H1 (cell line): ENCODE data around the gene SNX32. TPM values are rescaled to one million over a fixed set of nuclear protein-coding genes. Genes with fewer than 3 reads are reported as not detected.

ENCODE experiments used
- CTCF ChIA-PET: fragments of 300-600 bp; sonication (Branson Sonifier 250); formaldehyde crosslinking; loops from one replicate; lab custom pipeline; 2021; ENCODE audit not compliant: partially characterized antibody; lab: Charles Lee
- POLR2A ChIA-PET: fragments of 300-600 bp; sonication (Branson Sonifier 250); formaldehyde crosslinking; loops from one replicate; lab custom pipeline; 2021; ENCODE audit warnings: inconsistent platforms; ENCODE audit not compliant: partially characterized antibody; lab: Charles Lee
- DNase-seq, 2 experiments: peaks; one replicate each; pipeline versions ENCODE4 v3.0.0 to v3.0.0-alpha.2; 2010 to 2022; ENCODE audit warnings: low spot score in 2 of 2, low read depth in 1 of 2, mixed read lengths in 1 of 2
- FAIRE-seq: peaks from 2 replicates; lab custom pipeline; 2011; peaks lifted over from hg19 to GRCh38; lab: Jason Lieb, UNC
- H2AFZ ChIP-seq: 2 replicates; pipeline ENCODE4 v1.8.1; 2012; ENCODE audit warnings: low read length, inconsistent platforms
- H2AK5ac ChIP-seq: 2 replicates; pipeline ENCODE4 v1.6.1; 2013; ENCODE audit warnings: low read depth, low read length
- H2BK120ac ChIP-seq: replicated peaks from 2 replicates; pipeline ENCODE3; 2013; ENCODE audit warnings: low read depth, low read length, inconsistent platforms
- H2BK12ac ChIP-seq: 2 replicates; pipeline ENCODE4 v1.6.1; 2013; ENCODE audit warnings: low read depth, low read length
- H2BK15ac ChIP-seq: 2 replicates; pipeline ENCODE4 v1.6.1; 2013; ENCODE audit warnings: low read length
- H2BK20ac ChIP-seq: 2 replicates; pipeline ENCODE4 v1.6.1; 2013; ENCODE audit warnings: low read length
- H2BK5ac ChIP-seq: 2 replicates; pipeline ENCODE4 v1.6.1; 2013; ENCODE audit warnings: low read depth, low read length
- H3K14ac ChIP-seq: 2 replicates; pipeline ENCODE4 v1.6.1; 2013; ENCODE audit warnings: inconsistent platforms; ENCODE audit not compliant: insufficient read length
- H3K18ac ChIP-seq: 2 replicates; pipeline ENCODE4 v1.6.1; 2013; ENCODE audit warnings: low read length; ENCODE audit errors: extremely low read depth
- H3K23ac ChIP-seq: 2 replicates; pipeline ENCODE4 v1.6.1; 2013; ENCODE audit warnings: inconsistent platforms; ENCODE audit not compliant: insufficient read length
- H3K23me2 ChIP-seq: 2 replicates; pipeline ENCODE4 v1.6.1; 2013; ENCODE audit warnings: low read depth, low read length
- H3K27ac ChIP-seq: 2 replicates; pipeline ENCODE4 v1.6.1; 2011; ENCODE audit warnings: low read depth, low read length, inconsistent platforms
- H3K27me3 ChIP-seq, 4 experiments: replicated peaks in 1 of 4; 1 replicate in 1 of 4; 2 replicates in 3 of 4; pipeline versions ENCODE4 v1.6.1 to v1.8.1; 2011 to 2013; ENCODE audit warnings: low read length in 3 of 4, mild to moderate bottlenecking in 3 of 4, inconsistent platforms in 2 of 4, mixed read lengths in 2 of 4, moderate library complexity in 1 of 4; ENCODE audit not compliant: control insufficient read depth in 3 of 4, insufficient read depth in 3 of 4; ENCODE audit errors: extremely low read depth in 1 of 4
- H3K36me3 ChIP-seq, 4 experiments: 2 replicates each; pipeline versions ENCODE4 v1.6.1 to v1.8.1; 2011 to 2013; ENCODE audit warnings: mild to moderate bottlenecking in 4 of 4, low read length in 3 of 4, moderate library complexity in 2 of 4, control low read depth in 1 of 4, inconsistent platforms in 1 of 4; ENCODE audit not compliant: insufficient read depth in 4 of 4, control insufficient read depth in 2 of 4
- H3K4ac ChIP-seq: replicated peaks from 2 replicates; pipeline ENCODE3; 2013; ENCODE audit warnings: low read length, low read depth, mixed read lengths, inconsistent platforms; ENCODE audit not compliant: insufficient read length
- H3K4me1 ChIP-seq, 4 experiments: replicated peaks in 1 of 4; 1 replicate in 1 of 4; 2 replicates in 3 of 4; pipeline versions ENCODE4 v1.6.1 to v1.8.1; 2011 to 2013; ENCODE audit warnings: low read length in 3 of 4, inconsistent platforms in 2 of 4, mixed read lengths in 1 of 4; ENCODE audit not compliant: insufficient read depth in 4 of 4, control insufficient read depth in 3 of 4
- H3K4me2 ChIP-seq, 2 experiments: 2 replicates each; pipeline versions ENCODE4 v1.6.1 to v1.8.1; 2011 to 2013; ENCODE audit warnings: low read depth in 2 of 2, low read length in 2 of 2, control low read depth in 1 of 2, inconsistent platforms in 1 of 2, mild to moderate bottlenecking in 1 of 2; ENCODE audit not compliant: insufficient read depth in 1 of 2
- H3K4me3 ChIP-seq, 4 experiments: fragments of 200-600, 300-600 bp in 1 of 4; sonication (generic), shearing (Covaris generic), sonication (Bioruptor Twin) in 1 of 4; 2 replicates each; pipeline versions ENCODE4 v1.5.1 to v1.8.1; 2011 to 2016; ENCODE audit warnings: low read length in 4 of 4, low read depth in 3 of 4, control low read depth in 2 of 4, inconsistent platforms in 2 of 4, mild to moderate bottlenecking in 2 of 4, mixed read lengths in 1 of 4, moderate library complexity in 1 of 4; ENCODE audit not compliant: insufficient read depth in 2 of 4; ENCODE audit errors: extremely low read depth in 1 of 4
- H3K56ac ChIP-seq: replicated peaks from 2 replicates; pipeline ENCODE3; 2013; ENCODE audit warnings: low read depth, mild to moderate bottlenecking, mixed read lengths, low read length, inconsistent platforms; ENCODE audit not compliant: insufficient read length
- H3K79me1 ChIP-seq: 2 replicates; pipeline ENCODE4 v1.6.1; 2013; ENCODE audit warnings: low read depth, low read length, control low read depth
- H3K79me2 ChIP-seq, 2 experiments: 2 replicates each; pipeline versions ENCODE4 v1.6.1 to v1.8.1; 2012 to 2013; ENCODE audit warnings: low read length in 2 of 2, mild to moderate bottlenecking in 2 of 2, inconsistent platforms in 1 of 2; ENCODE audit not compliant: insufficient read depth in 2 of 2, control insufficient read depth in 1 of 2
- H3K9ac ChIP-seq, 4 experiments: replicated peaks in 1 of 4; 1 replicate in 1 of 4; 2 replicates in 3 of 4; pipeline versions ENCODE4 v1.6.1 to v1.8.1; 2011 to 2013; ENCODE audit warnings: low read depth in 3 of 4, low read length in 3 of 4, control low read depth in 2 of 4, mild to moderate bottlenecking in 2 of 4, moderate library complexity in 2 of 4, inconsistent platforms in 1 of 4; ENCODE audit errors: extremely low read depth in 1 of 4
- H3K9me3 ChIP-seq, 2 experiments: 2 replicates each; pipeline versions ENCODE4 v1.6.1 to v1.8.1; 2012 to 2013; ENCODE audit warnings: mild to moderate bottlenecking in 2 of 2, moderate library complexity in 2 of 2, control low read depth in 1 of 2, inconsistent platforms in 1 of 2, low read depth in 1 of 2, low read length in 1 of 2, mixed read lengths in 1 of 2; ENCODE audit not compliant: insufficient read depth in 2 of 2
- H4K20me1 ChIP-seq, 2 experiments: replicated peaks in 1 of 2; 2 replicates each; pipeline versions ENCODE3 to v1.8.1; 2011 to 2013; ENCODE audit warnings: inconsistent platforms in 2 of 2, low read length in 2 of 2, mild to moderate bottlenecking in 1 of 2; ENCODE audit not compliant: insufficient read depth in 2 of 2, control insufficient read depth in 1 of 2
- H4K5ac ChIP-seq: 2 replicates; pipeline ENCODE4 v1.6.1; 2013; ENCODE audit warnings: low read length, low read depth, mixed read lengths, inconsistent platforms; ENCODE audit not compliant: insufficient read length
- H4K8ac ChIP-seq: 2 replicates; pipeline ENCODE4 v1.8.0; 2013; ENCODE audit warnings: mild to moderate bottlenecking, moderate library complexity, low read length, inconsistent platforms; ENCODE audit not compliant: insufficient read depth; ENCODE audit errors: extremely low read depth
- H4K91ac ChIP-seq: replicated peaks from 2 replicates; pipeline ENCODE3; 2013; ENCODE audit warnings: low read length, mixed read lengths, inconsistent platforms; ENCODE audit not compliant: insufficient read length
- CEBPB ChIP-seq: IDR thresholded peaks from 2 replicates; pipeline ENCODE4 v1.6.1; 2012; ENCODE audit warnings: low read depth, low read length
- CHD2 ChIP-seq: IDR thresholded peaks from 2 replicates; pipeline ENCODE4 v1.6.1; 2012; ENCODE audit warnings: low read length, improper control_type of control experiment
- CTBP2 ChIP-seq: IDR thresholded peaks from 2 replicates; pipeline ENCODE4 v1.7.0; 2011; ENCODE audit warnings: borderline replicate concordance, mild to moderate bottlenecking, moderate library complexity, mixed read lengths, low read length; ENCODE audit not compliant: insufficient read depth, insufficient read length
- GTF2F1 ChIP-seq: IDR thresholded peaks from 2 replicates; pipeline ENCODE4 v1.6.1; 2012; ENCODE audit warnings: low read depth, low read length, improper control_type of control experiment, borderline replicate concordance
- JUN ChIP-seq: IDR thresholded peaks from 2 replicates; pipeline ENCODE4 v1.6.1; 2011; ENCODE audit warnings: low read depth, mild to moderate bottlenecking, improper control_type of control experiment, low read length
- KDM4A ChIP-seq: IDR thresholded peaks from one replicate; pipeline ENCODE4 v1.7.1; 2012; ENCODE audit warnings: low read depth, mild to moderate bottlenecking, moderate library complexity, low read length, inconsistent platforms; ENCODE audit not compliant: severe bottlenecking
- MAX ChIP-seq: IDR thresholded peaks from 2 replicates; pipeline ENCODE4 v1.6.1; 2012; ENCODE audit warnings: inconsistent platforms
- POLR2A ChIP-seq, 2 experiments: IDR thresholded peaks; 1 replicate in 1 of 2; 2 replicates in 1 of 2; pipeline ENCODE4 v1.6.1; 2011; ENCODE audit warnings: low read depth in 2 of 2, low read length in 2 of 2, mild to moderate bottlenecking in 2 of 2; ENCODE audit errors: control extremely low read depth in 1 of 2
- POLR2AphosphoS5 ChIP-seq: IDR thresholded peaks from 2 replicates; pipeline ENCODE4 v1.6.1; 2011; ENCODE audit warnings: low read depth, low read length
- RAD21 ChIP-seq, 2 experiments: IDR thresholded peaks in 1 of 2; conservative IDR thresholded peaks in 1 of 2; 2 replicates each; pipeline ENCODE4 v1.6.1; 2011; ENCODE audit warnings: low read depth in 2 of 2, low read length in 2 of 2, improper control_type of control experiment in 1 of 2, inconsistent platforms in 1 of 2, mild to moderate bottlenecking in 1 of 2, moderate library complexity in 1 of 2
- SAP30 ChIP-seq: fragments of 300-600 bp; sonication (generic); IDR thresholded peaks from 2 replicates; pipeline ENCODE4 v1.7.1; 2012; ENCODE audit warnings: low read length, moderate library complexity, mild to moderate bottlenecking, inconsistent platforms; ENCODE audit not compliant: insufficient read depth, insufficient replicate concordance
- WGBS, 2 experiments: shearing (Covaris generic) in 1 of 2; methylation state at CpG; one replicate each; pipeline versions ENCODE4 v1.1.6 to v1.1.7; 2013 to 2015; ENCODE audit warnings: low lambda C conversion rate in 2 of 2, mixed read lengths in 2 of 2, inconsistent platforms in 1 of 2, low coverage in 1 of 2, missing lambda C conversion rate in 1 of 2; ENCODE audit not compliant: insufficient replicate concordance in 2 of 2, insufficient coverage in 1 of 2, insufficient read length in 1 of 2; ENCODE audit errors: extremely low coverage in 1 of 2, missing lambda C conversion rate in 1 of 2; 5-methylcytosine and 5-hydroxymethylcytosine counted together
- polyA plus RNA-seq, 7 experiments: library from polyadenylated mRNA; depleted of rRNA in 3 of 7; stranded (reverse) in 5 of 7; unstranded in 2 of 7; fragments of >200 nt in 5 of 7; fragments of 200-250 nt in 2 of 7; gene quantifications; 1 replicate in 5 of 7; 2 replicates in 1 of 7; 4 replicates in 1 of 7; pipeline versions ENCODE4 v1.2.1 to v1.2.3, GENCODE V29; 2011 to 2013; ENCODE audit warnings: missing spikeins in 2 of 7, mixed read lengths in 2 of 7
- total RNA-seq: library from RNA; stranded (reverse); fragmentation: NEBNext Ultra II Directional; extraction: Animal tissue kit (Norgen Biotek cat#: 25700); gene quantifications from 2 replicates; pipeline ENCODE4 v1.2.1, GENCODE V29; 2021

SNX32 gene
- total and polyA plus RNA-seq, 2 of the 8 experiments (the other 6 are each of a cell fraction or from before 2014, with no cell fraction given): 0.76 to 2.2 TPM

- H2AFZ ChIP-seq: no peak overlapping the region
- peak overlapping the region; percentile 46 to 97 (median 94) for H3K9ac ChIP-seq
- peak overlapping the region; percentile 83; the same call in 1 of the 2 replicates for H2BK20ac ChIP-seq
- no peaks in the 10 kb centered on the region for H3K27me3 ChIP-seq
- H4K20me1 ChIP-seq: peaks cover 16 to 18% of the 10 kb centered on the region in 2 experiments
- DNase-seq (no peak), FAIRE-seq (no peak)
- H3K9me3 ChIP-seq: no peaks in the 10 kb centered on the region
- peak overlapping the region; percentile 91 for H3K4ac ChIP-seq
- CTCF ChIA-PET: interaction anchor here (0.5 to 9.9 kb wide), 41 partner anchors 10 to 442 kb away, joined by 3 to 191 read pairs (median 4); partner anchors contain the start of genes BANF1, CCDC85B, CTSW and FIBP
- peak overlapping the region; percentile 62 for H3K56ac ChIP-seq
- H3K23ac ChIP-seq: no peak overlapping the region
- TF ChIP-seq KDM4A (peak; percentile 20), CEBPB (no peak), SAP30 (peak; percentile 25), POLR2AphosphoS5 (peak; percentile 71; the same call in 1 of the 2 replicates), CHD2 (0 out of 2 replicates have a peak, but pooled peaks have one; percentile 39), JUN (no peak), CTBP2 (no peak), POLR2A (IDR thresholded peaks at IDR 0.05; ENCODE audit: control extremely low read depth in 1 of 2, low read depth in 2 of 2, low read length in 2 of 2) (0 out of 3 replicates have a peak, but pooled peaks of 1 of the 2 experiments have one; percentile 66), GTF2F1 (no peak), MAX (peak; percentile 6; the same call in 1 of the 2 replicates), RAD21 (IDR thresholded peaks at IDR 0.05 in 1 of 2, conservative IDR thresholded peaks at IDR 0.05 in 1 of 2; ENCODE audit: low read depth in 2 of 2, low read length in 2 of 2) (no peak)
- peaks cover 19% of the 10 kb centered on the region for H3K23me2 ChIP-seq
- H3K4me2 ChIP-seq: peak overlapping the region; percentile 95 to 97
- H3K18ac ChIP-seq: peak overlapping the region; percentile 99
- H2AK5ac ChIP-seq: peak overlapping the region; percentile 84
- H3K4me3 ChIP-seq: peak overlapping the region; percentile 75 to 95 (median 82)
- peak overlapping the region; percentile 97; the same call in 1 of the 2 replicates for H4K8ac ChIP-seq
- peaks cover 15 to 31% of the 10 kb centered on the region in 2 experiments for H3K79me2 ChIP-seq
- peak overlapping the region; percentile 99 for H2BK12ac ChIP-seq
- peak overlapping the region; percentile 96 for H3K27ac ChIP-seq
- H2BK15ac ChIP-seq: peak overlapping the region; percentile 98; the same call in 1 of the 2 replicates
- H4K91ac ChIP-seq: peak overlapping the region; percentile 96
- POLR2A ChIA-PET: interaction anchor here (0.6 to 39.7 kb wide), 43 partner anchors 4 to 279 kb away, joined by 3 to 1071 read pairs (median 4); partner anchors contain the start of genes AP5B1, BANF1, C11orf68 and CCDC85B
- H3K4me1 ChIP-seq: peaks cover 0 to 15% (median 6%) of the 10 kb centered on the region in 4 experiments; a peak in 5 of 7 replicates
- H2BK5ac ChIP-seq: peak overlapping the region; percentile 98
- peaks cover 13% of the 10 kb centered on the region for H3K79me1 ChIP-seq
- peak overlapping the region; percentile 65 for H2BK120ac ChIP-seq
- H4K5ac ChIP-seq: peak overlapping the region; percentile 52
- WGBS, 2 experiments: 8% methylated on average over 16 of the region's 16 CpGs; no CpG with 5 or more reads in 1 of the 2 experiments
- H3K14ac ChIP-seq: peak overlapping the region; percentile 51
- peaks cover 15 to 25% (median 24%) of the 10 kb centered on the region in 4 experiments for H3K36me3 ChIP-seq
These were observed 26.1 kb downstream of the SNX32 start for GRCh38 chr11:65859812-65860277.
